Measurements from ENCODE around the gene USP34. TPM values are rescaled to one million over a fixed set of nuclear protein-coding genes. Genes with fewer than 3 reads are reported as not detected.

Gene USP34
- total and polyA plus RNA-seq, 2 of the 8 experiments (the other 6 are each of a cell fraction or from before 2014, with no cell fraction given): 56.7 to 91.7 TPM

- no peak for TF ChIP-seq USF2 (IDR thresholded peaks at IDR 0.05; ENCODE audit: low read length)
- TF ChIP-seq TAF1 (IDR thresholded peaks at IDR 0.05; ENCODE audit: low read depth, low read length): no peak
- no peak for TF ChIP-seq TBP (IDR thresholded peaks at IDR 0.05; ENCODE audit: low read depth, low read length)
- TF ChIP-seq BACH1 (IDR thresholded peaks at IDR 0.05; ENCODE audit: low read length): no peak
- no peak for TF ChIP-seq BRCA1 (IDR thresholded peaks at IDR 0.05; ENCODE audit: low read depth, low read length)
These were observed 217.8 kb downstream of the USP34 start (continued) for GRCh38 chr2:61253136-61253535.

Data from H1 (cell line).